ENCODE results near the gene LRRC4B.

LRRC4B gene

DNA sequence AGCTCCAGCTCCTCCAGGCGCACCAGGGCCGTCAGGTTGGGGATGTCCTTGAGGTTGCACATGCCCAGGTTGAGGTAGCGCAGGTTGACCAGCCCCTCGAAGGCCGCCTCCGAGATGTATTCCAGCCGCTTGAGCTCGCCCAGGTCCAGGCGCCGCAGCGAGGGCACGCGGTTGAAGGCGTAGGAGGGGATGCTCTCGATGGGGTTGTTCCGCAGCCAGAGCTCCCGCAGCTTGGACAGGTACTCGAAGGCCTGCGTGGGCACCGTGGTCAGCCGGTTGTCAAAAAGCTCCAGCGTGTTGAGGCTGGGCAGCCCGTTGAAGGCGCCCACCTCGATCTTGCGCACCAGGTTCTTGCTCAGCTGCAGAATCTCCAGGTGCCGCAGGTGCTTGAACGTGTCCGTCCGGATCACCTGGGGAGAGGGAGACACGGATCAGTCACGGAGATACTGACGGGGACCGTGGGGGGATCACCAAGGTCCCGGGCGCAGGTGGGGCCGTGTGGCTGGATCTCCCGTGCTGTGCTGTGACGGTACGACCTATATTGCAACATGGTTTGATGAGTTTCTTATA is 49.1 kb downstream of the LRRC4B start:
- TF ChIP-seq, protein P1, sequence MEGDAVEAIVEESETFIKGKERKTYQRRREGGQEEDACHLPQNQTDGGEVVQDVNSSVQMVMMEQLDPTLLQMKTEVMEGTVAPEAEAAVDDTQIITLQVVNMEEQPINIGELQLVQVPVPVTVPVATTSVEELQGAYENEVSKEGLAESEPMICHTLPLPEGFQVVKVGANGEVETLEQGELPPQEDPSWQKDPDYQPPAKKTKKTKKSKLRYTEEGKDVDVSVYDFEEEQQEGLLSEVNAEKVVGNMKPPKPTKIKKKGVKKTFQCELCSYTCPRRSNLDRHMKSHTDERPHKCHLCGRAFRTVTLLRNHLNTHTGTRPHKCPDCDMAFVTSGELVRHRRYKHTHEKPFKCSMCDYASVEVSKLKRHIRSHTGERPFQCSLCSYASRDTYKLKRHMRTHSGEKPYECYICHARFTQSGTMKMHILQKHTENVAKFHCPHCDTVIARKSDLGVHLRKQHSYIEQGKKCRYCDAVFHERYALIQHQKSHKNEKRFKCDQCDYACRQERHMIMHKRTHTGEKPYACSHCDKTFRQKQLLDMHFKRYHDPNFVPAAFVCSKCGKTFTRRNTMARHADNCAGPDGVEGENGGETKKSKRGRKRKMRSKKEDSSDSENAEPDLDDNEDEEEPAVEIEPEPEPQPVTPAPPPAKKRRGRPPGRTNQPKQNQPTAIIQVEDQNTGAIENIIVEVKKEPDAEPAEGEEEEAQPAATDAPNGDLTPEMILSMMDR (conservative IDR thresholded peaks at IDR 0.05), result no peak
- no peak overlapping the region for H3K27ac ChIP-seq

DNA sequence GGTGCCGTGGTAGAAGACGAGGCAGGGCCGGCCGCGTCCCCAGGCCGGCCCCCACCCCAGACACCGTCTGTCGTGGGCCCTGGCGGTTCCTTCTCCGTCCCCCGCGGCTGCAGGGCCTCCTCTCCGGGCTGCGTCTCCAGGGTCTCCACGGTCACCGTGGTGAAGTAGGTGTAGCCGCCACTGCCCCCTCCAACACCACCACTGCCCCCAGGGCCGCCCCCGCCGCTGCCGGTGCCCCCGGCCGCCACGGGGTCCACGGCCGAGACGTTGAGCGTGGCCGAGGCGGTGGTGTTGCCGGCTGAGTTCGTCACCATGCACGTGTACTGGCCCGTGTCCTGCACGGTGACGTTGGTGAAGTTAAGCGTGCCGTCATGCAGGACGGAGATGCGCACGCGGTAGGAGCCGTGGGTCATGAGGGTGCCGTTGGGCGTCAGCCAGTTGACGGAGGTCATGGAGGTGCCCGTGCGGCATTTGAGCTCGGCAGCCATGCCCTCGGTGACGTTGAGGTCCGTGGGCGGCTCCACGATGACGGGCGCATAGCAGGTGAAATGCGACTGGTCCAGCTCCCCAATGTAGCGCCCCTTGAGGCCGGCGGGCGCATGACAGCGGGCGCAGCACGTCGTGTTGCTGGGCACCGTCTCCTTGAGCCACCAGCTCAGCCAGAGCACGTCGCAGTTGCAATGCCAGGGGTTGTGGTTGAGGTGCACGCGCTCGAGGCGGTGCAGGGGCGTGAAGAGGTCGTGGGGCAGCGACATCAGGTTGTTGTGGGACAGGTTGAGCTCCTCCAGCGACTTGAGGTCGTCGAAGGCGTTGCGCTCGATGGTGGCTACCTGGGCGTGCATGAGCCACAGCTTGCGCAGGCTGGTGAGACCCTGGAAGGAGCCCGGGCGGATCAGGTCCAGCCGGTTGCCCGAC is 49.9 kb downstream of the LRRC4B start:
- TF ChIP-seq, protein P1 (conservative IDR thresholded peaks at IDR 0.05), result no peak
- no peak overlapping the region for H3K27ac ChIP-seq

DNA sequence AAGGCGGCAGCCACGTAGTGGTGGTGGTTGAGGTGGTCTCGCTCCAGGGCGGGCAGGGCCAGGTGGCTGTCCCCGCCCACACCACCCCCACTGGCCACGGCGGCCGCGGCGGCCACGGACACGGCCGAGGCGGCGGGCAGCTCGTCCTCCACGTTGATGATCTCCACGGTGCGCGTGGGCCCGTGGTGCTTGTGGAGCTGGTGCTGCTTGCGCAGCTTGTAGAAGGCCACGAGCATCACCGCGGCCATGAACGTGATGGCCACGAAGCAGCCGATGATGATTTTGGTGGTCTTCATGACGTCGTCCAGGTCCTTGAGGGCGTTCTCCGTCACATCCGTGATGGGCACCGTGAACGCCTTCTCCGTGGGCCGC is 50.5 kb downstream of the LRRC4B start:
- TF ChIP-seq, protein P1 (conservative IDR thresholded peaks at IDR 0.05), result no peak
- H3K27ac ChIP-seq, result no peak overlapping the region

DNA sequence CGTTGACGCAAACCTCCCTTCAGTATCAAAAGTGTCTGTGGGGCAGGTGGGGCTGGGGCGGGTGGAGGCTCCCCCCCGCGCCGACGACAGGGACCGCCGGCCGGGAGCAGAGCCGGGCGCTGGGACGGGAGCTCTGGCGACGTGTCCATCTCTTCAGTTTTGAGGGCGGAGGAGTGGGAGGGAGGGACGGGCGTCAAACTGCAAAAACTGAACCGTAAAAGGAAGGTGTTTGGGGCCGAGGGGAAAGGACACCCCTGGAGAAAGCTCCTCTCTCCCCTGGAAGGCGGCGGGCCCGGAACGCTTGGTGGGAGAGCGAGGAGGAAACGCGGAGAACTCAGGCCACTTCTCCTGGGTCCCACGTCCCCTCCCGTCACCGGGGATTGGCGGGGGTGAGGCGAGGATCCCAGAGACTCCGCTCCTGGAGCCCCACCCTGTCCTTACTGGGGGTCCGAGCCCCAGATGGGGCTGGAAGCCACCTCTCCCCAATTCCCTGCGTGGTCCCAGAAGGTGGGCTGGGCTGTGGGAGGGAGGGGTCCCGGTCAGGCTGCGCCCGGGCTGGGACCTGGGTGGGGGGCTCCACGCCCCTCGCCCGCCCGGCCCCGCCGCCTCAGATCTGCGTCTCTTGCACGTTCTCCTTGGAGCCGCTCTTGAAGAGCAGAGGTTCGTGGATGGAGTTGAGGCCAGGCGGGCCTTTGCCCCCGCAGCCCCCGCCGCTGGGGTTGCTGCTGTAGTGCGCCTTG is 51.1 kb downstream of the LRRC4B start:
- TF ChIP-seq, protein P1 (conservative IDR thresholded peaks at IDR 0.05), result no peak
- no peak overlapping the region for H3K27ac ChIP-seq

DNA sequence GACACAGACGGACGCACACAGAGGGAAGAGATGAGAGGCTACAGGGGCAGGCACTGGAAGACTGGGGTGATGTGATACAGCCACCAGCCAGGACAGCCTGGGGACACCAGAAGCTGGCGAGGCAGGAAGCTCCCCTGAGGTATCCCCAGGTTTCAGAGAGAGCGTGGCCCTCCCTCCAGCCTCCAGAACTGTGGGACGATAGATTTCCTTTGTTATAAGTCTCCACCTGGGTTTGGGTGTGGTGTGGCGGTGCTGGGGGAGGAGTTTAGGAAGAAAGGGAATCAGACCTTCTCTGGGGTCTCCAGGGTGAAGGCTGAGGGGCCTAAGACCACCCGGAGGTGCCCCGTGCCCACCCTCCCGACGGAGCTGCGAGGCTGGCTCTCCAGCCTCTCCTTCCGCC is 51.8 kb downstream of the LRRC4B start:
- TF ChIP-seq, protein P1 (conservative IDR thresholded peaks at IDR 0.05), result no peak
- no peak overlapping the region for H3K27ac ChIP-seq

DNA sequence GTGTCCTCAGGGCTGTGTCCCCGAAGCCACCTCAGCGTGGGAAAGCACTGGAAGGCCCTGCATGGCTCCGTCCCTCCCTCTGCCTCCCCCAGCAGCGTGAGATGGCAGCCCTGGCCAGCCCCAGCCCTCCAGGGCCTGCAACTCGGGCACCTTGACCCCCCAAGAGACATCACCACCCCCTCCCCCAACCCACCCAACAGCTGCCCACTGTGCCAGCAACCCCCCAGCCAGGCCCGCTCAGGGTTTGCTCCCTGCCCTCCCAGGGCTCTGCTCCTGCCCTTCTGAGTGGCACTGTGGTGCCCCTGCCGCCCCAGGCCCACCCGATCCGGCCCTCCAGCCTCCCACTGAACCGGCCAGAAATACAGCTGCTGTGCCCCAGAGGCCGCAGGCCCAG is 53.1 kb downstream of the LRRC4B start:
- H3K27ac ChIP-seq, result no peak overlapping the region
- TF ChIP-seq, protein P1 (conservative IDR thresholded peaks at IDR 0.05), result no peak
